Superior temporal gyrus (tissue), 1 donor: ENCODE measurements around the gene CDC37.
"Not testable (repeated sequence)": the region's sequence is repeated elsewhere in the genome, so short reads cannot be mapped to it uniquely, and the experiment has no call there.

Experiments used
- DNase-seq: peaks from one replicate; pipeline ENCODE4 v3.0.0-alpha.2; 2016; ENCODE audit errors: extremely low spot score

The CDC37 gene

DNA sequence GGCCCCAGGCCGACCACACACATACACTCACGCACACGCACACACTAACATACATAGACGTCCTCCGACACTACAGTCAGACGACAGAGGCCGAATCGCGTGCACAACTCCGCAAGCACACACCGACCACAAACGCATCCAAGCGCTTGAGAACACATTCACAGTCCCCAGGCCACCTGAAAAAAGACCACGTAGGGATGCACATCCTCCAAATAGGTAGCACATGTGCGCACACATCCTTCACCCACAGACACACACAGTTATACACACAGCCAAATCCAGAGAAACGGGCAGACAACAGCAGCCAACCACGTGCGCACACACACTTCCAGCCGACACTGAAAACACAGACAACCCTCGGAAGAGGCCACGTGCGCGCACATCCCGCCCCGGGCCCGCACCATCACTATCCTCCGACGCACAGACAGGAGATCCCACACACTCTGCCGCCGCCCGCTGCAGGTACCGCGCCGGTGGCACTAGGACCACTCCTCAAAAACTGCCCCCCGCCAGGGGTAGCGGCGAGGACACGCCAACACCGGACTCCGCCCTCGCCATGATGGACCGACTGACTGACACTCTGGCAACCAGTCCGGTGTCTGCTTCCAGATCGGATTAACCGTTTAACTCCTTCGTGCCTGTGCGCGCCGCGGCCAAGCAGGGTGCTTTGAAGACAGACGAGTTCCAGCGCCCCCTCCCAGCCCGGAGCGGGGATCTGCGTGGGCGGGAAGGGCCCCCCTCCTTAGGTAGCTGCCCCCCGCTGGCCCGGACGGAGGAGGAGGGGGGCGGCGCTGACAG is 16.5 kb upstream of the CDC37 start:
- DNase-seq, result no peak

DNA sequence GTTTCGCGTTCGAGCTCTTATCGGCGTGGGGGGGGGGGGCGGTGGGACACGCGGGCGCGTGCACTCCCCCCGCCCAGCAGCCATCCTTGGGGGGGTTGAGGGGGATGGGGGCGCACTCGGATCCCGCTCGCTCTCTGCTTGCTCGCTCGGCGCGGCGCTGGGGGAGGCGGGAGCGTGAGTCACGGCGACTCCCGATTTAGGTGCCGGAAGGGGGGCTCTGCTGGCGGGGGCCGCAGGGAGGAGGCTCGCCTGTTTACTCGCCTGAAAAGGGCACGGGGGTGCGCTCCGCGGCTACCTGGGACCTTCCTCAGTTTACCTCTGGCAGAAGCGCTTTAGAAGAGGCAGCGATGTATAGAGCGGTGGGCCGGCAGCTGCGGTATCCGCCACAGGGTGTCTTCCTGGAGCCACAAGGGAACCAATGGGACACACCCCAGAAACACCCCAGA is 15.9 kb upstream of the CDC37 start:
- DNase-seq, result no peak

DNA sequence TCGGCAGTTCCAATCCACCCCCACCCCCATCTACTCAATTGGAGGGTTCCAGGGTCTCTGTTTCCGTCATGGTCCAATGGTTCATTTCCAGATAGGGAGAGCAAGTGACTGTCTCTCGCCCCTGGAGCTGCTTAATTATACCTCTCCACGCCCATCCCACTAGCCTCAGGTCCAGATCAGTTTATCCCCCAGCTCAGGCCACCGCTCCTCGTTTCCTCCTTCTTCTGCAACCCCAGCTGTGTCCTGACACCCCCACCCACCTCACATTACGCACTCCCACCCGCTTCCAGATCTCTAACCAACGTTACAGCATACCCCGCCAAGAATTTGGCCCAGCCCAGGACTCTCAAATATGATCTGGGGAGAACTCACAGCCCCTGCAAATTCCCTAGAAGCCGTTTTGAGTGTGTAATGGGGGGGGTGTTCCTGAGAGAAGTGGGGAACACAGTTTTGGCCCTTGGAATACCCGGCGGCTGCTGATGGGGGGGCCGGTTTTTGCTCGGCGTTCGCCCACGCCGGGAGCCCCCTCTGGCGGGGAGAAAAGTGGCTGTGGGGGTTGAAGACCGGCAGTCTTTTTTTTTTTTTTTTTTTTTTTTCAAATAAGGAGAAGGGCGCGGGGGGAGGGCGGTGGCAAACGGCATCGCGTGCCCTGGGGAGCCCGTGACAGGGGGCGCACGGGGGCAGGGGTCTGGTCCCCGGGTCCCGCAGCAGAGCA is 15.3 kb upstream of the CDC37 start:
- DNase-seq, result no peak

DNA sequence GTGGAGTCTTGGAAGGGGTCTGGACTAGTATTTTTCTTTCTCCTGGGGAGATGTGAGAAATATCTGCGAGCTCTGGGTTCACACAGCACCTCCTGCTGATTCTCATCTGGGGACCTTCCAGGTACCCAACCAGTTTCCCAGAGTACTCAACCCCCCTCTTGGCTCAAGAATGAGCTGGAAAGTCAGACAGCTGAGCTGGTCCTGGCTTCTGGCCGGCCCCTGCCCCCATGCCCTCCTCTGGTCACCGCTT is 14.8 kb upstream of the CDC37 start:
- no peak for DNase-seq

DNA sequence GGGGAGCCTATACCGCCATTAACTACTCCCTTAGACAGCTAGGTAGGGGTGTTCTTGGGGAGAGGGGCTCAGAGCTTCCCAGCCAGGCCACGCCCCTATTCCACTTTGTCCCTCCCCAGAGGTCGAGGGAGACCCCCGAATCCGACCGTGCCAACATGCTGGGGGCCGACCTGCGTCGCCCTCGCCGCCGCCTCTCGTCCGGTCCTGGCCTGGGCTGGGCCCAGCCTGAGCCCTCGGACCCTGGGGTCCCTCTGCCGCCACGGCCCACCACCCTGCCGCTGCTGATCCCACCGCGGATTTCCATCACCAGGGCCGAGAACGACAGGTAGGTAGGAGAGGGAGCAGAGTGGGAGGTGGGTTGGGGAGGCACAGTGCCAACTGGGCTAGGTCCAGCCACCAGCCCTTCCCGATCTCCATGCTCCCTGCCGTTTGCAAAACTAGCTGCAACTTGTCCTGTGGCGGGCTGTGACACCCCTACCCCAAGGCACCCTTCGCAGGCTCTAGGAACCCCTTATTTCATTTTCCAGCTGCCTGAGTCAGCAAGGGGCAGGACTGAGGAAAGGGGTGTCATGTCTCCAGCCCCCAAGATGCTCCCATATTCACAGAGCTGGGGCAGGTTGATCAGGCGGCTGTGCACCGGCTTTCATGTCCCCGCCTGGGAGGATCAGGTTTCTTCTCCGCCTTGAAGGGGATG is 14.3 kb upstream of the CDC37 start:
- no peak for DNase-seq

DNA sequence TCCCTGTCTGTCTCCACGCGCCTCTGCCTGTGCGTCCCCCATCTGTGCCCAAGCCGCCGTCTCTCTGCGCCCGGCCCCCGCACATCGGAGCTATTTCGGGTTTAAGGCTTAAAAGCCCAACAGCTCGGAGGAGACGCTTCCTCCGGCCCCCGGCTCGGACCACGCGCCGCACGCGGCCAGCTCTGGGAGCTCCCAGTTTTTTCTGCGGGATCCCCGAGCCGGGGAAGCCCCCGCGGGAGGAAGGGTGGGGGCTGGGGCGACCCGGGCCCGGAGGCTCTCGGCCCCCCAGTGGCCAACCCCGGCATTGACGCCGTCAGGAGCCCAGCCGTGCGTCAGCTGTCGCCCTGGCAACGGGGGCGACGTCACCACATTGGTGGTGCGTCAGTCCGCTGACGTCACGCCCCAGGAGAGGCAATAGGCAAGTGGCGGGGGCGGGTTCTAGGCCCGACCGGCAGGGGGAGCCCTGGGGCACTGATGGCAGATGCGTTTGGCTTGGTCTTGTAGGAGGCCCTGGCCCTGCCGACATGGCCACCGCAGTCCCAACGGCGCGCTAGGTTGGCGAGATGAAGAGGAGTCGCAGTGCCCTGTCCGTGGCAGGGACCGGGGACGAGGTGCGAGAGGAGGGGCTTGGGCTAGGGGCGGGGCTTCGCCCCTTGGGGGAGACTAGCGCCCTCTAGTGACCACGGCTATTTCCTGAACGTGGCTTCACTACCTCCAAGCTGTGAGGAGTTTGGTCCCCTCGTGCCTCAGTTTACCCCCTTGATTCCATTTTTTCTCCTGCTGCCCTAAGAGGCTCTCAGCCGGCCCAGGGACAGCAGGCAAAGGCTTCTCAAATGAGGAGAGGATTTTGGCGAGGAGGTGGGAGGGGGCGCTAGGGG is 13.3 kb upstream of the CDC37 start:
- peak; percentile 48 for DNase-seq

DNA sequence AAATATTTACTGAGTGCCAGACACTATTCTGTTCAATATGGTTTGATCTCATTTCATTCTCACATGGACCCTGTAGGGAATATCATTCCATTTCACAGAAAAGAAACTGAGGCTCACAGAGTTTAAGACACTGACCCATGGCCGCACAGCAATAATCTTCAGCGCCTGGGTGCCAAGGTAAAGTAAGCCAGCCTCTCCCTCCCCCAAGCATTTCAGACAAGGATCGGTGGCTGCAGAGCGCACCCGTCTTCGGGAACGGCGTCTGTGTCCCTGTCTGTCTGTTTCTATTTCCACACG is 12.7 kb upstream of the CDC37 start:
- no peak for DNase-seq

DNA sequence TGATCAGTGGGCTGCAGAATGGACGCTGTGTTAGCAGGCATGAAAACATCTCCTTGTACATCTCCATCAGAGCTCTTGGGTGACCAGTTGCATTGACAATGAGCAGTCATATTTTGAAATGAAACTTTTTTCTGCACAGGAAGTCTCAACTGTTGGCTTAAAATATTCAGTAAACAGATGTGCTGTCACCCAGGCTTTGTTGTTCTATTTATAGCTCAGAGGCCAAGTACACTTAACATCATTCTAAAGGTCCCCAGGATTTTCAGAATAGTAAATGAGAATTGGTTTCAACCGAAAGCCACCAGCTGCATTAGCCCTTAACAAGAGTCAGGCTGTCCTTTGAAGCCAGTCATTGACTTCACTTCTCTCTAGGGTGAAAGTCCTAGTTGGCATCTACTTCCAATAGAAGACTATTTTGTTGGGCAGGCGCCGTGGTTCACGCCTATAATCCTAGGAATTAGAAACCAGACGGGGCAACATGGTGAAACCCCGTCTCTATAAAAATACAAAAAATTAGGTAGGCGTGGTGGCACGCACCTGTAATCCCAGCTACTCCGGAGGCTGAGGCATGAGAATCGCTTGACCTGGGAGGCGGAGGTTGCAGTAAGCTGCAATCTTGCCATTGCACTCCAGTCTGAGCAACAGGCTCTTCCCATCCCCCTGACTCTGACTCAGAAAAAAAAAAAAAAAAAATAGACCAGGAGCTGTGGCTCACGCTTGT is 9.1 kb upstream of the CDC37 start:
- no peak for DNase-seq

DNA sequence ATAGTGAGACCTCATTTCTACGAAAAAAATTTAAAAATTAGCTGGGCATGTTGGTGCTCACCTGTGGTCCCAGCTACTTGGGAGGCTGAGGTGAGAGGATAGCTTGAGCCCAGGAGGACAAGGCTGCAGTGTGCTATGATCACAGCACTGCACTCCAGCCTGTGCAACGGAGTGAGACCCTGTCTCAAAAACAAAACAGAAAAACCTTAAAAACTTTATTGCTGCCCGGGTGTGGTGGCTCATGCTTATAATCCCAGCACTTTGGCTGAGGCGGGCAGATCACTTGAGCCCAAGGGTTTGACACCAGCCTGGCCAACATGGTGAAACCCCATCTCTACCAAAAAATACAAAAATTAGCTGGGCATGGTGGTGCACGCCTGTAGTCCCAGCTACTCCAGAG is 7.9 kb upstream of the CDC37 start:
- DNase-seq, result not testable (repeated sequence)

DNA sequence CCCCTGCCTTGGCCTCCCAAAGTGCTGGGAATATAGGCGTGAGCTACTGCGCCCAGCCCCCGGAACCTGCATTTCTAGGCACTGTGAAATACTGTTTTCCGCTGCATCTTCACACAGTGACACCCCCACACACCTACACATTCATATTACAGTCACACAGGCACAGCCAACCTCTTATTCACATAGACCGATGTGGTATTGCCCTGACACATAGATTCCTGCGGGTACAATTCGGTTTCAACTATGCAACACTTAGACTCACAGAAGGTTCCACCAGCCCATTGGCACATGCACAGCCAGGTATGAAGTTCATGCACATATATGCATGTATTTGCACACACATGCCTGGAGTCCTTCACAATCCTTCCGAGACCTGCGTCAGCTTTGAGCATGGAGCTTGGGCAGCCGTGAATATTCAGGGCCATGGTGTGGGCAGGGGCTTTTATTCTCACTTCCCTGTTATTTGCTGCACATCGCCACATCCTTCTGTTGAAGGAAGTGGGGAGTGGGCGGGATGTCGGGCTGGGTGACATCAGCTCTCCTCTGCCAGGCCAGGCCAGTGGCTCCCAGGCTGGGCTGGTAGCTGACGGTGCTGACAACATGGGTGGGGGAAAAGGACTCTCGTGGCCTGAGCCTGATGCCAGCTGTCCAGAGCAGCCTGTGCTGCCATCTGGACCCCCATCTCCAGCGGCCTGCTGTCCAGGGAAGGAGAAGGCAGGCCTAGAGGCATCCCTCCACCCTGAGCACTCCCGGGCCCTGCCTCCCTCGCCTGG is 5.4 kb upstream of the CDC37 start:
- DNase-seq, result no peak

DNA sequence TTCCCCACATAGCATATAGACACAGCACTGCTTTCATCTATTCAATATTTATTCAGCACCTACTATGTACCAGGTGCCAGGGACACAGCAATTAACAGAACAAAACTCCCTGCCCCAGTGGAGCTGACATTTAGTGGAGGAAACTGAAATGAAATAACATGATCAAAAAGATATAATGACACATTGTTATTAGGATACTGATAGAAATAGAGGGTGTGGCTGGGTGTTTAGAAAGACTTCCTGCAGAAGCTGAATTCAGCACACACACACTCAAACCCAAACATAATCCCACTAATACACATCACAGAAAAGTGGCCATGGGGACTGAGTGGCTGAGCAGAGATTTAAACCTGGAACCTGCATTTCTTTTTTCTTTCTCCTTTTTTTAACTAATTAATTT is 3.8 kb upstream of the CDC37 start:
- DNase-seq, result no peak

DNA sequence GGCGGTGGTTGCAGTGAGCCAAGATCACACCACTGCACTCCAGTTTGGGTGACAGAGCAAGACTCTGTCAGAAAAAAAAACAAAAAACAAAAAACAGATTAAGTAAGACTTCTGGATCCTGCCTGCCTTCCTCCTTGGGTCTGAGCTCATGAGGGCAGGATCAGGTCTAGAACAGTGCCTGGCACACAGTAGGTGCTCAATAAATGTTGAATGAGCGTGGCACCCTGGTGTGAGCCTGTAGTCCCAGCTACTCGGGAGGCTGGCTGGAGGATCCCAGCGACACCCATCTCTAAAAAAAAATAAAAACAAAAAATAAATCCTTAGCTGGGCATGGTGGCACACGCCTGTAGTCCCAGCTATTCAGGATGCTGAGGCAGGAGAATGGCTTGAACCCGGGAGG is 2.8 kb upstream of the CDC37 start:
- no peak for DNase-seq

DNA sequence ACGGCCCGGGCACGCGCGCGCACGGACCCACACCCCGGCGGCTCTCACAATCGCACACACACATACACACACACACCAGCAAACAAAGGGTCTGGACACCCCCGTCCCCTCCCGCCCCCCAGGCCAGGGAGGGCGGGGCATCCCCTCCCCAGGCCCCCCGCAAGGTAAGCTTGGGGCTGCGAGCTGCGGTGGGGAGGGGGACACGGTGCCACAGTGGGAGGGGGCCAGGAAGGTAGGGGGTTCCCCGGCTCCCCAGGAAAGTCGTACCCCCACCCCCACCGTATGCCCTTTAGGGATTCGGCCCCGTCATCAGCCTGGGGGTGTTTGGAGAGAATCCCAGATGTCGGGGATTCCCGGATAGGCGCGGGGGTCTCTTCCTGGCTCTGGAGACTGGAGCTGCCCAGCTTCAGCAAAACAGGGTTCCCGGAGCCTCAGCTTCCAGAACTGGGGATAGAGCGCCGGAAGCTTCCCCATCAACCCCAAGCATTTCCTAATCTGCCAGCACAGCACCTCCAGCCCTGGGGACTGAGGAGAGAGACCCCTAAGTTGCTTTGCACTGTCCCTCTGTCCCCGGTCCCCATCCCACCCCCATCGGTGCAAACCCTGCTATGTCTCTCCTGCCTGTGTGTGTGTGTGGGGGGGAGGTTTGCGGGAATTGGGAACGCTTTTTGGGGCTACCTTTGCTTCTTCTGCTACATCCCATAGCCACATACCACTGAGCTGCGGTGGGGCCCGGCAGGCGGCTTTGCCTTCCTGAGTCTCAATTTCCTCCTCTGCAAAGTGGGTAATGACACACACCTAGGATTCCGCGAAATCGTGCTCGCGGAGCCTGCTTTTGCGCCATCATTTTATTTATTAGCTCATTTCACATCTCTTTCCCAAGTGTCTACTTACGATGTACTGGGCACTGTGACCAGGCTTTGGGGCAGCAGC is 1.8 kb upstream of the CDC37 start:
- DNase-seq, result peak; percentile 12

DNA sequence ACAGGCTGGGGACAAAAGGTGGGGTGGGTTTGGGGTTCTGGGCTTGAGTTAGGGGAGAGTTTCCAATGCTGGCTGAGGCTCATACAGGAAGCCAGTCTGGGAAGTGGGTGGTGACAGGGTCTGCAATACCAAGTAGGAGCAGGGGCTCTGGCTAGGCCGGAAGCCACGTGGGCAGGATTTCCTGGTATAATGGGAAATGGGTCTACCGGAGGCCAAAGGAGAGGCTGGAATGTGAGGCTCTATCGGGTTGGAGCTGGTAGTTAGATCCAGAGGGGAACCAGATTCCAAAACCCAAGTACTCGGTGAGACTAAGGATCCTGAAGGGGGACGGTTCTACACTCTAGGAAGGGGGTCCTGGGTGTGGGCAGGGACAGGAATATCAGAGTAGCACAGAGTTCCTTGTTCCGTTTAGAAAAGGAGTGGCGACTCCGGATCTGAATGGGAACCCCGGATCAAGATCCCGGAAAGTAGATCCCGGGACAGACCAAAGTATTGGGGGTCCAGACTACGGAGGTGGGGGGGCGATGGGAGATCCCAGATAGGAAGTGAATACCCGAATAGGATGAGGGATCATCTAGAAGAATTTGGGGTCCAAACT is 802 bp downstream of the CDC37 start:
- no peak for DNase-seq

DNA sequence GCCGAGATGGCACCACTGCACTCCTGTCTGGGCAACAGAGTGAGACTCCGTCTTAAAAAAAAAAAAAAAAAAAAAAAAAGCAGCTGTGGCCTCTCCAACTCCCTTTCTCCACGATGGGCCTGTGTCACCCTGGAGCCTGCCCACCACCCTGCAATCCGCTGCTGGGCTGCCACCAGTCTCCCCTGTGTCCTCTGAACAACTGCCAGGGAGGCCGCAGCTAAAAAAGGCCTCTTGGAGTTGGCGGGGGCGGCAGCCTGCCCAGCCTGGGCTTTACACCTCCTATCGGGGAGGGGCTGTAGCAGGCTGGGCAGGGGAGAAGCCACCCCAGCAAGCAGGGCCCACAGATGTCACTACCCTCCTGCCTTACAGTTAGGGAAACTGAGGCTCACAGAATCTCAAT is 3.5 kb downstream of the CDC37 start:
- no peak for DNase-seq

DNA sequence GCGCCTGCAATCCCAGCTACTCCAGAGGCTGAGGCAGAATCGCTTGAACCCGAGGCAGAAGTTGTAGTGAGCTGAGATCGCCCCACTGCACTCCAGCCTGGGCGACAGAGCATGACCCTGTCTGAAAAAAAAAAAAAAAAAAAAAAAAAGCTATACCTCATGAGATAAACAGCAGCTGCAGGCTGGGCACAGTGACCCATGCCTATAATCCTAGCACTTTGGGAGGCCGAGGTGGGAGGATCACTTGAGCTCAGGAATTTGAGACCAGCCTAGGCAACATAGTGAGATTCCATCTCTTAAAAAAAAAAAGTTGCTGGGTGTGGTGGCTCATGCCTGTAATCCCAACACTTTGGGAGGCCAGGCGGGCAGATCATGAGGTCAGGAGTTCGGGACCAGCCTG is 4.0 kb downstream of the CDC37 start:
- not testable (repeated sequence) for DNase-seq

DNA sequence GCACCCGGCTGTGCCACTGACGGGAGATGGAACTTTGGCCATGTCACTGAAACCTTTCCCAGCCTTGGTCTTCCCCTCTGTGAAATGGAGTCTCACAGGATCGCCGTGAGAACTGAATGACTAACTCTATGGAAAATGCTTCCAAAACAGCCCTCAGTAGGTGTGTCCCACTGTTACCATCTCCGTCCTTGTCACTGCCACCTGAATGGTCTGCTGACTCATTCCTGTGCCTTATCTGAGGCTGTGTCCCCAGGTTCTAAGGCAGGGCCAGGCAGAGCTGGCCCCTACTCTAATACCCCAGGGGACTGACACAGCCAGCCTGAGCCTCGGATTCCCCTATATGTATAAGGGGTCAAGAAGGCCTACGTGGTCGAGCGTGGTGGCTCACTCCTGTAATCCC is 4.5 kb downstream of the CDC37 start:
- no peak for DNase-seq

DNA sequence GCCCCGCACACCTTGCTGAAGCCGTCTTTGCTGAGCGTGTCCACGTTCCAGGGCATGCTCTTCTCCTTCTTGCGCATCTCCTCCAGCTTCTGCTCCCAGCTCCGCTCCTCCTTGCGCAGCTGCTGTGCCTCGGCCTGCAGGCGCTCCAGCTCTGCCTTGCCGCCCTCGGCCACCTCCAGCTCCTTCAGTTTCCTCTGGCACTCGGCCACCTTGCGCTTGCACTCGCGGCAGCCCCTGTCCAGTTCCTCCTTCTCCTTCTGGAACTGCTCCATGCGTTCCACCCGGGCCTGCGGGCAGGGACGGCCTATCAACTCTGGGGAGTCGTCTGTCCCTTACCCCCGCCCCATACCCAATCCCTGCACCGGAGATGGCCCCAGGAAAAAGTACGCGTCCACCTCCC is 7.4 kb downstream of the CDC37 start:
- DNase-seq, result no peak

DNA sequence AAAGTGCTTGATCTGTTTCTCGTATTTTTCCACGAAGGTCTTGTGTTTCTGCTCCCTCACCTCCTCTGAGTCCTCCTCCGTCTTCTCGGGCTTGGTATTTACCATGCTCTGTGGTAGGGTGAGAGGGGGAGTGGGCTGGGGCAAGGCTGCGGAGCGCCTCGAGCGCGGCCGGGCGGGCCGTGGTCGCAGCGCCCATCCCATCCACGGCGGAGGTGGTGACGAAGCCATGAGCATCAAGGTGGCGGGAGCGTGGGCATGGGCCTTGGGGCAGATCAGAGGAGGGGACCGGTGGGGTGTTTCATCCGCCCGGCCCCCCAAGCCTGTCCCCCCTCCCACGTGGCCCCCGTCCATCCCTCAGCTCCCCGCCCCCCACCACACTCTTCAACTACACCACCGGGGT is 7.9 kb downstream of the CDC37 start:
- no peak for DNase-seq
